Type B pancreatic cell (in vitro differentiated cells): ENCODE measurements around the gene FASTKD3. TPM values are rescaled to one million over a fixed set of nuclear protein-coding genes. Genes with fewer than 3 reads are reported as not detected.

Experiments
- DNase-seq: peaks from one replicate; pipeline ENCODE4 v3.0.0; 2021; ENCODE audit warnings: mixed read lengths; ENCODE audit not compliant: unreplicated experiment; ENCODE audit errors: extremely low spot score
- H3K27ac Mint-ChIP-seq: 2 replicates; pipeline ENCODE4 v1.8.0; 2021; ENCODE audit warnings: mild to moderate bottlenecking, mixed read lengths
- H3K27me3 Mint-ChIP-seq: 2 replicates; pipeline ENCODE4 v1.8.0; 2021; ENCODE audit warnings: mixed read lengths
- H3K36me3 Mint-ChIP-seq: 2 replicates; pipeline ENCODE4 v1.8.0; 2021; ENCODE audit warnings: mixed read lengths
- H3K4me1 Mint-ChIP-seq: one replicate; pipeline ENCODE4 v1.8.0; 2021; ENCODE audit warnings: mixed read lengths; ENCODE audit not compliant: unreplicated experiment
- H3K4me3 Mint-ChIP-seq: 2 replicates; pipeline ENCODE4 v1.8.0; 2021; ENCODE audit warnings: mild to moderate bottlenecking, mixed read lengths
- H3K9me3 Mint-ChIP-seq: 2 replicates; pipeline ENCODE4 v1.8.0; 2021; ENCODE audit warnings: mixed read lengths
- total RNA-seq: library from RNA; stranded (reverse); gene quantifications from 2 replicates; pipeline ENCODE4 v1.2.1, GENCODE V29; 2021; ENCODE audit warnings: low replicate concordance
- TF ChIP-seq, protein P1 (sequence below): fragments of 200-600 bp; sonication (generic); conservative IDR thresholded peaks from 2 replicates; pipeline ENCODE4 v1.5.0; 2021; ENCODE audit warnings: antibody characterized with exemption, mild to moderate bottlenecking

The FASTKD3 gene
- total RNA-seq, 1 donor from 2014 or later = 10.7 TPM

GRCh38 chr5:7884491-7885267 lies 15.8 kb upstream of the FASTKD3 start:
- no peaks in the 10 kb centered on the region for H3K27me3 Mint-ChIP-seq
- DNase-seq = no peak
- H3K4me3 Mint-ChIP-seq = no peak overlapping the region
- no peaks in the 10 kb centered on the region for H3K9me3 Mint-ChIP-seq
- H3K4me1 Mint-ChIP-seq = peaks cover 9% of the 10 kb centered on the region
- no peak overlapping the region for H3K27ac Mint-ChIP-seq
- TF ChIP-seq, protein P1, sequence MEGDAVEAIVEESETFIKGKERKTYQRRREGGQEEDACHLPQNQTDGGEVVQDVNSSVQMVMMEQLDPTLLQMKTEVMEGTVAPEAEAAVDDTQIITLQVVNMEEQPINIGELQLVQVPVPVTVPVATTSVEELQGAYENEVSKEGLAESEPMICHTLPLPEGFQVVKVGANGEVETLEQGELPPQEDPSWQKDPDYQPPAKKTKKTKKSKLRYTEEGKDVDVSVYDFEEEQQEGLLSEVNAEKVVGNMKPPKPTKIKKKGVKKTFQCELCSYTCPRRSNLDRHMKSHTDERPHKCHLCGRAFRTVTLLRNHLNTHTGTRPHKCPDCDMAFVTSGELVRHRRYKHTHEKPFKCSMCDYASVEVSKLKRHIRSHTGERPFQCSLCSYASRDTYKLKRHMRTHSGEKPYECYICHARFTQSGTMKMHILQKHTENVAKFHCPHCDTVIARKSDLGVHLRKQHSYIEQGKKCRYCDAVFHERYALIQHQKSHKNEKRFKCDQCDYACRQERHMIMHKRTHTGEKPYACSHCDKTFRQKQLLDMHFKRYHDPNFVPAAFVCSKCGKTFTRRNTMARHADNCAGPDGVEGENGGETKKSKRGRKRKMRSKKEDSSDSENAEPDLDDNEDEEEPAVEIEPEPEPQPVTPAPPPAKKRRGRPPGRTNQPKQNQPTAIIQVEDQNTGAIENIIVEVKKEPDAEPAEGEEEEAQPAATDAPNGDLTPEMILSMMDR = no peak
- H3K36me3 Mint-ChIP-seq = peaks cover 34% of the 10 kb centered on the region

GRCh38 chr5:7882926-7883325 lies 14.1 kb upstream of the FASTKD3 start:
- DNase-seq = no peak
- Mint-ChIP-seq H3K36me3 (peaks cover 38% of the 10 kb centered on the region), H3K27ac (no peak overlapping the region), H3K4me3 (no peak overlapping the region), H3K9me3 (no peaks in the 10 kb centered on the region), H3K27me3 (no peaks in the 10 kb centered on the region), H3K4me1 (peaks cover 12% of the 10 kb centered on the region)
- TF ChIP-seq, protein P1 = no peak

DNA sequence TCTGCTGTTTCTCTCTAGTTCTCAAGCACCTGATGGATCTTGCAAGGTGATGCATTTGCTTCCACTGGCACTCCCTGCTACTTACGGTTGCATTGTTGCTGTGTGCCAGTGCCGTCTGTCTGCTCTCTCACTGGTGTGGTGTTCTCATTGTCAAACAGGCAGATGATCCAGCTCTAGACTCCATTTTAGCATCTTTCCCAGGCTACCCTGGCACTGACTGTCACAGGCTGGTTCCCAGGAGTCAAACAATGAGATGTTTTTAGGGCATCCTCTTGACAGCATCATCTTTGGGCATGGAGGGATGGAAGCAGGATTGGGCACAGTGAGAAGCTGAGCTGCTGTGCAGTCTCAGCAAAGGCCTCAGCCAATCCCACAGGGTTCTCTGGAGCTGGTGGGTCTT lies 13.0 kb upstream of the FASTKD3 start:
- Mint-ChIP-seq H3K4me1 (peaks cover 11% of the 10 kb centered on the region), H3K27me3 (no peaks in the 10 kb centered on the region), H3K36me3 (peaks cover 35% of the 10 kb centered on the region), H3K9me3 (no peaks in the 10 kb centered on the region), H3K4me3 (no peak overlapping the region), H3K27ac (no peak overlapping the region)
- DNase-seq = no peak
- TF ChIP-seq, protein P1 = no peak

DNA sequence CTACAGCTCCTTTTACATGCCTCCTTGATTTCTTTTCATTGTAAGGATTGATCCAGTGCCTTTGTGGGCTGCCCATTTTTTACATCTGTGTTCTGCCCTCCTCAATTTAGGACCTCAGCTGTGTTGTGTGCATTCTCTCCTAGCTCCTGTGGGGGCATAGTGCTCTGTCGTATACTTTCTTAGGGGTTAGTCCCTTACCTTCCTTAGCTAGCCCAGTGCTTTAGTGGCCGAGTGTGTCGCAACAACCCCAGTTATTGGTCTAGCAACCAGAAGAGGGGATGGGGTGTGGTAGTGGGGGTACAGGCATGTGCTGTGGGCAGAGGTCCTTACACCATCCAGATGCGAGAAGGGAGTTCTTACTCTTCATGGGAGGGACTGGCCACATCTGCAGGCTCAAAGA lies 12.3 kb upstream of the FASTKD3 start:
- no peak for DNase-seq
- no peaks in the 10 kb centered on the region for H3K27me3 Mint-ChIP-seq
- H3K9me3 Mint-ChIP-seq = no peaks in the 10 kb centered on the region
- H3K27ac Mint-ChIP-seq = no peak overlapping the region
- TF ChIP-seq, protein P1 = no peak
- H3K36me3 Mint-ChIP-seq = peaks cover 39% of the 10 kb centered on the region
- H3K4me1 Mint-ChIP-seq = peaks cover 11% of the 10 kb centered on the region
- no peak overlapping the region for H3K4me3 Mint-ChIP-seq

DNA sequence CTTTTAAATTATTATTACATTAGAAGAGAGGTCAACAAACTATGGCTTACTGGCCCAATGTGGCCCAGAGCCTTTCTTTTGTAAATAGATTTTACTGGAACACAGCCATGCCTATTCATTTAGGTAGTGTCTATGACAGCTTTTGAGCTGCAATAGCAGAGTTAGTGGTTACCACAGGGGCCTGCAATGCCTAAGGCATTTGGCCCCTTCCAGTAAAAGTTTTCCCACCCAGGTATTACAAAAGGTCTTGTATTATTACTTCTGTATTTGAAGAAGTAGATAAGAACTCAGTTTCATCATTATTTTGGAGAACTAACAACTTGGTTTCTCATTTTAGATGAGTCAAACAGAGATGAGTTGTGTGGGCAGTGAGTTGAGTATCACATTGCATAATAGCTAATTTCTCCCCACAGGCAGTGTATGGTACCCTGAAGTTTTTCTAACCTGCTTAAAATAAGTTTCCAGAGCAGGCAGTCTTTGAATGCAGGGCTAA lies 9.6 kb upstream of the FASTKD3 start:
- no peak overlapping the region for H3K27ac Mint-ChIP-seq
- H3K4me3 Mint-ChIP-seq = no peak overlapping the region
- DNase-seq = no peak
- H3K27me3 Mint-ChIP-seq = no peaks in the 10 kb centered on the region
- H3K36me3 Mint-ChIP-seq = peaks cover 47% of the 10 kb centered on the region
- no peaks in the 10 kb centered on the region for H3K9me3 Mint-ChIP-seq
- H3K4me1 Mint-ChIP-seq = peaks cover 13% of the 10 kb centered on the region
- TF ChIP-seq, protein P1 = no peak
